OCI-LY3 (cell line): ENCODE measurements around the gene FBXL15.

Experiments used
- H2AFZ ChIP-seq: fragments of 200-600, 300-600 bp; shearing (Covaris generic); 2 replicates; pipeline ENCODE4 v1.6.0; 2014; ENCODE audit warnings: antibody characterized with exemption, low read depth, low read length
- H3K27ac ChIP-seq: fragments of 200-600, 300-600 bp; sonication (generic); 2 replicates; pipeline ENCODE4 v1.5.1; 2014; ENCODE audit warnings: mild to moderate bottlenecking, low read length, moderate library complexity, mixed read lengths
- H3K27me3 ChIP-seq: fragments of 200-600, 300-600 bp; sonication (generic); 2 replicates; pipeline ENCODE4 v1.6.1; 2014; ENCODE audit warnings: low read depth, low read length, mixed read lengths
- H3K36me3 ChIP-seq: fragments of 200-600, 300-600 bp; sonication (generic); replicated peaks from 2 replicates; pipeline ENCODE3; 2014; ENCODE audit warnings: low read depth, low read length, mixed read lengths
- H3K4me1 ChIP-seq: fragments of 300-600, 200-600 bp; sonication (generic); 2 replicates; pipeline ENCODE4 v1.6.1; 2014; ENCODE audit warnings: low read length, mixed read lengths
- H3K4me2 ChIP-seq: fragments of 200-600, 300-600 bp; sonication (generic); 2 replicates; pipeline ENCODE4 v1.6.1; 2014; ENCODE audit warnings: low read length, mixed read lengths
- H3K4me3 ChIP-seq: fragments of 300-600, 200-600 bp; sonication (generic); 2 replicates; pipeline ENCODE4 v1.5.1; 2014; ENCODE audit warnings: antibody characterized with exemption, mild to moderate bottlenecking, low read length, moderate library complexity
- H3K79me2 ChIP-seq: fragments of 300-600, 200-600 bp; shearing (Covaris generic); 2 replicates; pipeline ENCODE4 v1.6.1; 2014; ENCODE audit warnings: mild to moderate bottlenecking, low read length, mixed read lengths
- H3K9ac ChIP-seq: fragments of 300-600, 200-600 bp; shearing (Covaris generic); 2 replicates; pipeline ENCODE4 v1.6.0; 2014; ENCODE audit warnings: mild to moderate bottlenecking, low read length, moderate library complexity
- H3K9me3 ChIP-seq: fragments of 200-600, 300-600 bp; shearing (Covaris generic); 2 replicates; pipeline ENCODE4 v1.6.1; 2014; ENCODE audit warnings: low read length, mixed read lengths; ENCODE audit not compliant: insufficient read depth
- H4K20me1 ChIP-seq: fragments of 200-600, 300-600 bp; sonication (generic); 2 replicates; pipeline ENCODE4 v1.6.1; 2016; ENCODE audit warnings: low read length, mixed read lengths; ENCODE audit not compliant: insufficient read depth
- CTCF ChIP-seq: fragments of 200-600, 300-600 bp; sonication (generic); IDR thresholded peaks from 2 replicates; pipeline ENCODE4 v1.5.1; 2014; ENCODE audit warnings: antibody characterized with exemption, low read length, low read depth
- EZH2phosphoT487 ChIP-seq: fragments of 200-600 bp; shearing (Covaris generic); IDR thresholded peaks from 2 replicates; pipeline ENCODE4 v1.6.1; 2018; ENCODE audit warnings: antibody characterized with exemption, mixed run types, low read depth

The FBXL15 gene

GRCh38 chr10:102393411-102394078, 27.1 kb upstream of the FBXL15 start:
- no peak overlapping the region for H2AFZ ChIP-seq
- peak; percentile 71 for TF ChIP-seq CTCF
- no peak for TF ChIP-seq EZH2phosphoT487
- peak overlapping the region; percentile 93 for H3K4me3 ChIP-seq
- peaks cover 29% of the 10 kb centered on the region for H3K4me1 ChIP-seq
- H4K20me1 ChIP-seq, result no peaks in the 10 kb centered on the region; the same call in 1 of the 2 replicates
- no peaks in the 10 kb centered on the region for H3K9me3 ChIP-seq
- H3K9ac ChIP-seq, result peak overlapping the region; percentile 99
- peak overlapping the region; percentile 97 for H3K27ac ChIP-seq
- H3K27me3 ChIP-seq, result no peaks in the 10 kb centered on the region
- H3K36me3 ChIP-seq, result peaks cover 26% of the 10 kb centered on the region
- peaks cover 37% of the 10 kb centered on the region for H3K79me2 ChIP-seq
- H3K4me2 ChIP-seq, result peak overlapping the region; percentile 76

- Histone ChIP-seq H3K27ac (peak overlapping the region; percentile 97), H3K4me1 (peaks cover 36% of the 10 kb centered on the region), H3K27me3 (no peaks in the 10 kb centered on the region), H3K36me3 (peaks cover 28% of the 10 kb centered on the region), H2AFZ (no peak overlapping the region; the same call in 1 of the 2 replicates), H4K20me1 (no peaks in the 10 kb centered on the region; the same call in 1 of the 2 replicates), H3K9me3 (no peaks in the 10 kb centered on the region), H3K4me2 (peak overlapping the region; percentile 79), H3K4me3 (peak overlapping the region; percentile 93), H3K9ac (peak overlapping the region; percentile 99), H3K79me2 (peaks cover 37% of the 10 kb centered on the region)
- TF ChIP-seq EZH2phosphoT487 (no peak), CTCF (0 out of 2 replicates have a peak, but pooled peaks have one; percentile 0)
These were observed 26.4 kb upstream of the FBXL15 start for GRCh38 chr10:102394079-102394800.

DNA sequence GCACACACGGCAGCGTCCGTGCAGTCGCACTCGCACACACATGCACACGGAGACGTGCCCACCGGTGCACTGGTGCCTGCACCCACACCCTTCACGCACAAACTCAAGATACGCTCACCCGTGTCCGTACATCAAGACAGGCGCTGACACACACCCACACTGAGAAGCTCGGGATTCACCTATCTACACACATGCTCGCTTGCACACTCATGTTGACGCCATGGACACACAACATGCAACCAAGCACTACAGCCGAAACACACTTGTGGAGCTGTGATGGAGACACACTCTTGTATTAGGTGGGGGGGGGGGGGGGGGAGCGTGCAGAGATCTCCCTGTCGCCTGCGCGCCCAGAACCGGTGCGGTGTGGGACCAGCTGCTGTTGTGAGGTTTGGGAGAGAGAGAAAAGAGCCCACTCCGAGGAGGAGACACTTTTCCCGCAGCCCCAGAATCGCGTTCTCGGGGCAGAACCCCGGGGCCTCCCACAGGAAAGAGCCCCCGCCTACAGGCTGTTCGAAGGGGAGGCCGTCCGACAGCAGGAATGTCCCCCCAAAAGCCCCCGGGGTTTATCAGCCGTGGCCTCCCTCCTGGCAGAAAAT, 25.7 kb upstream of the FBXL15 start:
- Histone ChIP-seq H3K4me3 (peak overlapping the region; percentile 93), H3K9me3 (no peaks in the 10 kb centered on the region), H3K4me1 (peaks cover 40% of the 10 kb centered on the region), H3K27ac (peak overlapping the region; percentile 97), H3K4me2 (peak overlapping the region; percentile 79), H2AFZ (no peak overlapping the region; the same call in 1 of the 2 replicates), H4K20me1 (peaks cover 3% of the 10 kb centered on the region; the same call in 1 of the 2 replicates), H3K36me3 (peaks cover 30% of the 10 kb centered on the region), H3K9ac (peak overlapping the region; percentile 99), H3K79me2 (peaks cover 40% of the 10 kb centered on the region), H3K27me3 (no peaks in the 10 kb centered on the region)
- TF ChIP-seq CTCF, result no peak
- TF ChIP-seq EZH2phosphoT487, result no peak
